ENCODE measurements around the gene WDR49.

The WDR49 gene

DNA sequence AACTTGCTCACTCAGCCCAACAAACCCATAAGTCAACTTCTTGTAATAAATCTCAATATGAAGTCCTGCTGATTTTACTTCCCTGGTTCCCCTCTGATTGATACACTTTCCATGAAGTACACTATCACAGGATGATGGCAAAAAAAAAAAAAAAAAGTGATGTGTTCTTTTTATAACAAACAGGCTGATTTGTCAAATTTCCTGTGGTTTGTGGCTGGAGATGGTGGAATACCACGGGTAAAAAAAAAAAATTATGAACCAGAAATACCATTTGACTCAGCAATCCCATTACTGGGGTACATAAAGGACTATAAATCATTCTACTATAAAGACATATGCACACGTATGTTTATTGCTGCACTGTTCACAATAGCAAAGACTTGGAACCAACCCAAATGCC lies 169.2 kb downstream of the WDR49 start:
- H4K20me1 ChIP-seq (ENCODE audit: insufficient read depth, low read length) = no peaks in the 10 kb centered on the region
- TF ChIP-seq EZH2phosphoT487 (IDR thresholded peaks at IDR 0.05; ENCODE audit: low read depth) = no peak
- TF ChIP-seq, protein P1, sequence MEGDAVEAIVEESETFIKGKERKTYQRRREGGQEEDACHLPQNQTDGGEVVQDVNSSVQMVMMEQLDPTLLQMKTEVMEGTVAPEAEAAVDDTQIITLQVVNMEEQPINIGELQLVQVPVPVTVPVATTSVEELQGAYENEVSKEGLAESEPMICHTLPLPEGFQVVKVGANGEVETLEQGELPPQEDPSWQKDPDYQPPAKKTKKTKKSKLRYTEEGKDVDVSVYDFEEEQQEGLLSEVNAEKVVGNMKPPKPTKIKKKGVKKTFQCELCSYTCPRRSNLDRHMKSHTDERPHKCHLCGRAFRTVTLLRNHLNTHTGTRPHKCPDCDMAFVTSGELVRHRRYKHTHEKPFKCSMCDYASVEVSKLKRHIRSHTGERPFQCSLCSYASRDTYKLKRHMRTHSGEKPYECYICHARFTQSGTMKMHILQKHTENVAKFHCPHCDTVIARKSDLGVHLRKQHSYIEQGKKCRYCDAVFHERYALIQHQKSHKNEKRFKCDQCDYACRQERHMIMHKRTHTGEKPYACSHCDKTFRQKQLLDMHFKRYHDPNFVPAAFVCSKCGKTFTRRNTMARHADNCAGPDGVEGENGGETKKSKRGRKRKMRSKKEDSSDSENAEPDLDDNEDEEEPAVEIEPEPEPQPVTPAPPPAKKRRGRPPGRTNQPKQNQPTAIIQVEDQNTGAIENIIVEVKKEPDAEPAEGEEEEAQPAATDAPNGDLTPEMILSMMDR (IDR thresholded peaks at IDR 0.05; ENCODE audit: low read depth, low read length) = no peak
- no peak overlapping the region for H3K9ac ChIP-seq (ENCODE audit: low read length)
- no peak overlapping the region for H3K4me2 ChIP-seq (ENCODE audit: low read length)
- no peaks in the 10 kb centered on the region for H3K36me3 ChIP-seq (replicated peaks; ENCODE audit: low read depth, low read length)
- no peaks in the 10 kb centered on the region for H3K27me3 ChIP-seq (ENCODE audit: low read depth, low read length)
- H3K4me1 ChIP-seq (ENCODE audit: low read length) = peaks cover 4% of the 10 kb centered on the region; the same call in 1 of the 2 replicates
- no peaks in the 10 kb centered on the region for H3K9me3 ChIP-seq (ENCODE audit: insufficient read depth, low read length)
- H2AFZ ChIP-seq (ENCODE audit: low read depth, low read length) = no peak overlapping the region
- H3K79me2 ChIP-seq (ENCODE audit: low read length) = no peaks in the 10 kb centered on the region
- H3K4me3 ChIP-seq (ENCODE audit: low read length) = no peak overlapping the region
- no peak overlapping the region for H3K27ac ChIP-seq (ENCODE audit: low read length)

DNA sequence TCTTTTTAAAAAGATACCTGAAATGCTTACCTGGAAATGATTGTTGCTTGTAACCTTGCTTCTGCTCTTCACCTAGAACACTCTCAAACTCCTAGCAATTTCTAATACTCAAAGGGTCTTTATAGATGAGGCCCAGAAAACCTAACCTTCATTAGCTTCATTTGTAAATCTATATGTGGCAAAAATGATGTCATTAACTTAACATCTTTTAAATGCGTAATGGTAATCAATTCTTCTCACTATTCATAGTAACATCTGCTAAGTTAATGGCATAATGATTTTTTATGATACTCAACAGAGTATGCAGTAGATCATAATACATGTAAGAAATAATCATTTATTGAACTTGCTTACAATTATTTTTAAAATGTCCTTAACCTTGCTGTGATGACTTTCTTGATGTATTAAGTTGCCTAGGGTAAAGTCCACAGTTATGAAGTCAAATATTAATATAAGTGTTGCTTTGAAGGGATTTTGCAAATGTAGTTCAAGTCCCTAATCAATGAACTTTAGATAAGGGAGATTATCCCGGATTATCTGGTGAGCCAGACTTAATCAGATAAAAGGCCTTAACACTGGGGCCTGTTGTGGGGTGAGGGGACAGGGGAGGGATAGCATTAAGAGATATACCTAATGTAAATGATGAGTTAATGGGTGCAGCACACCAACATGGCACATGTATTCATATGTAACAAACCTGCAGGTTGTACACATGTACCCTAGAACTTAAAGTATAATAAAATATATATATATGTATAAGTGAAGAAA lies 169.8 kb downstream of the WDR49 start:
- H3K27me3 ChIP-seq (ENCODE audit: low read depth, low read length) = no peaks in the 10 kb centered on the region
- TF ChIP-seq, protein P1 (IDR thresholded peaks at IDR 0.05; ENCODE audit: low read depth, low read length) = no peak
- TF ChIP-seq EZH2phosphoT487 (IDR thresholded peaks at IDR 0.05; ENCODE audit: low read depth) = no peak

DNA sequence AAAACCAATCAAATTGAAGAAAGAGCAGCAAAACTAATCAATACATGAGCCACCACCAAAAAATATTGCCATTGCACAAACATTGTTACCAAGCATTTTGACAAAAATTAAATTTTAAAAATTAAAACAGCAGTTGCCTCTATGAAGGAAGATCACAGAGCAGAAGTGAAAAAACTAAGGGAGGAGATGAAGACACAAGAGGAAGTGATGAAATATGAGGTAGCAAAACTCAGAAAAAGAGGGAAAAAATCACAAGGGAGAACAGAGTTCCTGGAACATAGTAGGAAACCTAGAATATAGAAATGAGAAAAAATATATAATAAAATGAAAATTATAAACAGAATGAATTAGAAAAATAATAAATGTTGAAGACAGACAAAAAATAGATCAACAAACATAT lies 172.6 kb downstream of the WDR49 start:
- H3K4me2 ChIP-seq (ENCODE audit: low read length) = no peak overlapping the region

More for the DNA sequence above, 169.8 kb downstream of the WDR49 start:
- Histone ChIP-seq H3K9me3 (ENCODE audit: insufficient read depth, low read length) (no peaks in the 10 kb centered on the region), H3K4me3 (ENCODE audit: low read length) (no peak overlapping the region), H3K4me1 (ENCODE audit: low read length) (peaks cover 4% of the 10 kb centered on the region; the same call in 1 of the 2 replicates), H3K9ac (ENCODE audit: low read length) (no peak overlapping the region), H3K36me3 (replicated peaks; ENCODE audit: low read depth, low read length) (no peaks in the 10 kb centered on the region), H4K20me1 (ENCODE audit: insufficient read depth, low read length) (no peaks in the 10 kb centered on the region), H3K79me2 (ENCODE audit: low read length) (no peaks in the 10 kb centered on the region), H2AFZ (ENCODE audit: low read depth, low read length) (no peak overlapping the region), H3K27ac (ENCODE audit: low read length) (no peak overlapping the region), H3K4me2 (ENCODE audit: low read length) (no peak overlapping the region)

DNA sequence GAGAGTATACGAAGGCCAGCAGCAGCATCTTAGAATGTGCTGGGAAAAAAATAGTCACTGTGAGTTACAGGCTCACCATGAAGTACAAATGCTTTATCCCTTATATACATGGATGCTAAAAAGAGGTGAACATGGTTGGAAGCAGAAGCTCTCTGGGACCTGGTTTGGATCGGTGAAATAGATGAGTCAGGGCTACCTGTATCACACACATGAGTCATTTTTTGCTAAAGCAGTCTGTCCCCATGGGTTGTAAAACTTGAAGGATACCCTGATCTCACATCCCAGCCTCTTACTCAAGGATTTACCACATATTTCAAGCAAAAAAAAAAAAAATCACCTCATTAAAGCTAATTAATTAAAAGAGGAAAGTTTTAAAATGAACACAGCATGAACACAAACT lies 173.0 kb downstream of the WDR49 start:
- Histone ChIP-seq H3K27me3 (ENCODE audit: low read depth, low read length) (no peaks in the 10 kb centered on the region), H3K9me3 (ENCODE audit: insufficient read depth, low read length) (no peaks in the 10 kb centered on the region), H2AFZ (ENCODE audit: low read depth, low read length) (no peak overlapping the region), H3K9ac (ENCODE audit: low read length) (no peak overlapping the region), H3K4me3 (ENCODE audit: low read length) (no peak overlapping the region), H3K36me3 (replicated peaks; ENCODE audit: low read depth, low read length) (no peaks in the 10 kb centered on the region), H3K27ac (ENCODE audit: low read length) (no peak overlapping the region), H3K79me2 (ENCODE audit: low read length) (no peaks in the 10 kb centered on the region), H3K4me2 (ENCODE audit: low read length) (no peak overlapping the region), H3K4me1 (ENCODE audit: low read length) (peaks cover 4% of the 10 kb centered on the region; the same call in 1 of the 2 replicates), H4K20me1 (ENCODE audit: insufficient read depth, low read length) (no peaks in the 10 kb centered on the region)
- TF ChIP-seq, protein P1 (IDR thresholded peaks at IDR 0.05; ENCODE audit: low read depth, low read length) = no peak
- no peak for TF ChIP-seq EZH2phosphoT487 (IDR thresholded peaks at IDR 0.05; ENCODE audit: low read depth)

More for the DNA sequence above, 172.6 kb downstream of the WDR49 start:
- Histone ChIP-seq H4K20me1 (ENCODE audit: insufficient read depth, low read length) (no peaks in the 10 kb centered on the region), H3K27me3 (ENCODE audit: low read depth, low read length) (no peaks in the 10 kb centered on the region), H3K36me3 (replicated peaks; ENCODE audit: low read depth, low read length) (no peaks in the 10 kb centered on the region), H3K79me2 (ENCODE audit: low read length) (no peaks in the 10 kb centered on the region), H3K9me3 (ENCODE audit: insufficient read depth, low read length) (no peaks in the 10 kb centered on the region), H2AFZ (ENCODE audit: low read depth, low read length) (no peak overlapping the region), H3K4me1 (ENCODE audit: low read length) (peaks cover 4% of the 10 kb centered on the region; the same call in 1 of the 2 replicates), H3K4me3 (ENCODE audit: low read length) (no peak overlapping the region), H3K9ac (ENCODE audit: low read length) (no peak overlapping the region), H3K27ac (ENCODE audit: low read length) (no peak overlapping the region)
- no peak for TF ChIP-seq EZH2phosphoT487 (IDR thresholded peaks at IDR 0.05; ENCODE audit: low read depth)
- TF ChIP-seq, protein P1 (IDR thresholded peaks at IDR 0.05; ENCODE audit: low read depth, low read length) = no peak
